Thoracic aorta (tissue), 2 donors: ENCODE data around the gene SIRPA. TPM values are rescaled to one million over a fixed set of nuclear protein-coding genes. Genes with fewer than 3 reads are reported as not detected.

Experiments
- ATAC-seq: fragments of 150-250 bp; one replicate; pipeline ENCODE4 v1.8.0; 2017; ENCODE audit warnings: low read depth; ENCODE audit not compliant: insufficient number of reproducible peaks, low FRiP score
- DNase-seq: peaks from one replicate; pipeline ENCODE4 v3.0.0-alpha.2; 2020; ENCODE audit warnings: low spot score
- H3K27ac ChIP-seq, 2 donors: fragments of 200-600 bp; sonication (generic); 1 replicate in 1 of 2; 2 replicates in 1 of 2; pipeline ENCODE4 v1.5.1; 2016; ENCODE audit warnings: mild to moderate bottlenecking in 2 of 2, moderate library complexity in 2 of 2
- H3K27me3 ChIP-seq: fragments of 200-600 bp; sonication (generic); replicated peaks from 2 replicates; pipeline ENCODE4 v1.6.0; 2016; ENCODE audit warnings: mild to moderate bottlenecking; ENCODE audit not compliant: insufficient read depth
- H3K36me3 ChIP-seq: fragments of 200-600 bp; sonication (generic); one replicate; pipeline ENCODE4 v1.5.1; 2016
- H3K4me1 ChIP-seq, 2 donors: fragments of 200-600 bp; sonication (generic); 1 replicate in 1 of 2; 2 replicates in 1 of 2; pipeline versions ENCODE4 v1.5.1 to v1.6.0; 2016; ENCODE audit warnings: low read depth in 2 of 2, mild to moderate bottlenecking in 1 of 2; ENCODE audit not compliant: control insufficient read depth in 1 of 2
- H3K4me3 ChIP-seq: fragments of 200-600 bp; sonication (generic); 2 replicates; pipeline ENCODE4 v1.5.1; 2016; ENCODE audit warnings: mild to moderate bottlenecking
- H3K9me3 ChIP-seq: fragments of 200-600 bp; sonication (generic); 2 replicates; pipeline ENCODE4 v1.5.1; 2016
- total RNA-seq, 2 donors: library from RNA; depleted of rRNA; stranded (reverse); fragments of >200 nt; gene quantifications; one replicate each; pipeline versions ENCODE4 v1.1.0 to v1.2.3, GENCODE V29; 2016
- TF ChIP-seq, protein P1 (sequence below): fragments of 200-600 bp; sonication (generic); IDR thresholded peaks from one replicate; pipeline ENCODE4 v1.5.1; 2019; ENCODE audit warnings: antibody characterized with exemption

SIRPA gene
- total RNA-seq, 2 donors from 2014 or later = 29.5 to 62.9 TPM

DNA sequence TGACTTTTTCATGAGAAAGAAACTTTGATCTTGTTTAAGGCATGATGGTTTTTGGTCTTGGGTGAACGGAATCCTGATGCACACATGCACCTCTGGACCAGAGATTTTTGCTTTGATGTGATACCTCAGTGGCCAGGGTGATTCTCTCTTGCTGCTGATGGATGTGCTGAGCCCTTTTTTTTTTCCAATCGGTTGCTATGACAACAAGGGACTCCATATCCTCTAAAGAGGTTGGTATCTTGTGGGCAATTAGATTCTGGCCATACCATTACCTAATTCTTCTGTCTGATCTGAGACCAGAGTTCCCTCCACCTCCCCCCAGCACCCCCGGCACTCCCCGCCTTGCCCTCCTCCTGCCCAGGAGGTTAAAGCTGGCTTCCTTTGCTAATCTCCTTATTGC is 73.8 kb downstream of the SIRPA start:
- Histone ChIP-seq H3K4me1 (peaks cover 3 to 8% of the 10 kb centered on the region in 2 donors), H3K4me3 (no peak overlapping the region), H3K27ac (no peak overlapping the region), H3K27me3 (no peaks in the 10 kb centered on the region), H3K9me3 (no peaks in the 10 kb centered on the region), H3K36me3 (no peaks in the 10 kb centered on the region)
- TF ChIP-seq, protein P1, sequence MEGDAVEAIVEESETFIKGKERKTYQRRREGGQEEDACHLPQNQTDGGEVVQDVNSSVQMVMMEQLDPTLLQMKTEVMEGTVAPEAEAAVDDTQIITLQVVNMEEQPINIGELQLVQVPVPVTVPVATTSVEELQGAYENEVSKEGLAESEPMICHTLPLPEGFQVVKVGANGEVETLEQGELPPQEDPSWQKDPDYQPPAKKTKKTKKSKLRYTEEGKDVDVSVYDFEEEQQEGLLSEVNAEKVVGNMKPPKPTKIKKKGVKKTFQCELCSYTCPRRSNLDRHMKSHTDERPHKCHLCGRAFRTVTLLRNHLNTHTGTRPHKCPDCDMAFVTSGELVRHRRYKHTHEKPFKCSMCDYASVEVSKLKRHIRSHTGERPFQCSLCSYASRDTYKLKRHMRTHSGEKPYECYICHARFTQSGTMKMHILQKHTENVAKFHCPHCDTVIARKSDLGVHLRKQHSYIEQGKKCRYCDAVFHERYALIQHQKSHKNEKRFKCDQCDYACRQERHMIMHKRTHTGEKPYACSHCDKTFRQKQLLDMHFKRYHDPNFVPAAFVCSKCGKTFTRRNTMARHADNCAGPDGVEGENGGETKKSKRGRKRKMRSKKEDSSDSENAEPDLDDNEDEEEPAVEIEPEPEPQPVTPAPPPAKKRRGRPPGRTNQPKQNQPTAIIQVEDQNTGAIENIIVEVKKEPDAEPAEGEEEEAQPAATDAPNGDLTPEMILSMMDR = no peak
- ATAC-seq = no peak
- no peak for DNase-seq

DNA sequence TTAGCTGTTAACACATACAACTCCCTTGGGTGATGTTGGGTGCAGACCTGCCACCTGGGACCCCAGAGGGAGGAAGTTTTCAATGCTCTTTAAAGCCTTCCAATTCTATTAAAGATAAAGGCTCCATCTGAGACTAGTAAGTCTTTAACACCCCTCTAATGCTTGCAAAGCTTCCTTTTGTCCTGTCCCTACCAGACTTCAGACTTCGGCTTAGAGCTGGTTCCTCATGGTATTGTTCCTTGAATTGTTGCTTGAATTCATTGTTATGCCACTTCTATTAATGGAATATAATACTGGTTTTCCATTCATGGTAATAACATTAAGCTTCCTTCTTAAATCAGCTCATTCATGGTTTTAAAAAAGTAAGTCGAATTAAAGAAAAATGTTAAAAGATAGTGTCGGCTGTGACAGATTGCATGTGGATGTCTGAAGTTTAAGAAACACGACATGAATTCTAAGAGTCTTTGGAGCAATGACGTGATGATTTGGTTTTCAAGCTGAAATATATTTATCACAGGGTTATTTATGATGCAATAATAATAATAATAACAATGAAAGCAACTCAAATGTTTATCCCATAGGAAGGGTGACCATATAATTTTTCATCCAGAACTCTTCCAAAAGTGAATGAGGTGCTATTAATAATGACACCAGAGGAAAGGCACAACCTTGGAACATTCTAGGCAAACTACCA is 76.8 kb downstream of the SIRPA start:
- Histone ChIP-seq H3K4me3 (no peak overlapping the region), H3K9me3 (no peaks in the 10 kb centered on the region), H3K27me3 (no peaks in the 10 kb centered on the region), H3K36me3 (no peaks in the 10 kb centered on the region), H3K4me1 (no peaks in the 10 kb centered on the region), H3K27ac (no peak overlapping the region)
- TF ChIP-seq, protein P1 = no peak
- ATAC-seq = no peak
- DNase-seq = no peak

DNA sequence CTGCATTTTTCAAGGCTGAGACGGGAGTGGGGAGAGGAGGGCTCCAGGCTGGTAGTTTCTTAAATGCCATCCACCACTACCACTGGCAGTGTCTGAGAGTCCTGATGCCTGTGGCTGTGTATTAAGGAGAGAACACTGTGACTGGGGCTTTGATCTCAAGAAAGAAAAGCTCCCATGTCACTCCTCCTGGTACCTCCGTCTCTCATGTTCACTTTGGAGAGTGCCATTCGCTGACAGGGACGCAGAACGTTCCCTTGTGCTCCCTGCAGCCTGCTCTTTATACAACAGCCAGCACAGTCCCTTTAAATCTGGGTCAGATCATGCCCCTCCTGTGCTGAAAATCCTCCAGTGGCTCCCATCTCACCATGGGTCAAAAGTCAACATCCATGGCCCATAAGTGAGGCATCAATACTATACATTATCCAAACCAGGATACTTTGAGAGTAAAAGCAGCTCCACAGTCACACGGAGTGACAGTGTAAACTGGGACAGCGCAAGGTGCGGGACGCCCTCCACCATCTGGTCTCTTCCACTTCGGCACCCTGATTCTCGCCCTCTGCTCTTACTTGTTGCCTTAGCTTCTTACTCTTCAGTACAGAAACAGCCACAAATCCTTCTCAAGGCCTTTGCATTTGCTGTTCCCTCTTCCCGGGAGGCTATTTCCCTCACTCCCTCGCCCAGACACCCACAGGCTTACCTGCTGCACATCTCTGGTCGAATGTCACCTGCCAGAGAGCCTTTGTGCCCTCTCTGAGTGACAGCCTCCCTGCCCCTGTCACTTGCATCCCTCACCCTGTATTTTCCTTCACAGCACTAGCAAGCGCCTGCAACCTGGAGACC is 78.6 kb downstream of the SIRPA start:
- DNase-seq = no peak
- no peak for ATAC-seq
- TF ChIP-seq, protein P1 = no peak
- H3K9me3 ChIP-seq = no peaks in the 10 kb centered on the region
- no peaks in the 10 kb centered on the region for H3K27me3 ChIP-seq
- H3K4me1 ChIP-seq = no peaks in the 10 kb centered on the region
- no peaks in the 10 kb centered on the region for H3K36me3 ChIP-seq
- H3K27ac ChIP-seq = no peak overlapping the region
- no peak overlapping the region for H3K4me3 ChIP-seq

DNA sequence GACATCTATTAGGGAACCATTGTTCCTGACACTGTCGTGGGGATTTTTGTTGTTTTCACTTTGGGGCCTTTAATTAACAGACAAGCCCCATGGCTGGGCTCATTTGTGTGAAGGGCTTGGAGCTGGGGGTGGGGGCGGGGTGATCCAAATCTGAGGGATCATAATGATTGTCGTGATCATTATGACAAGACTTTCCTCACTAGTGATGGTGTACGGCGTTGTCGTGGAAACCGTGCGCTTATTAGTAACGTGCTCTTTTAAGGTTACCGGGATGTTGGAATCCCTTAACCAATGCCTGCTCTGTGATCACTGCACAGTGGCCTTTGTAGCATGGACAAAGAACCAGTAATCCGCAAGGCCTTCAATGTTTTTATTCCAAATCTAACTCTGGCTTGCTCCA is 80.1 kb downstream of the SIRPA start:
- DNase-seq (no peak), ATAC-seq (no peak)
- H3K4me3 ChIP-seq = no peak overlapping the region
- H3K27me3 ChIP-seq = no peaks in the 10 kb centered on the region
- TF ChIP-seq, protein P1 = no peak
- H3K9me3 ChIP-seq = no peaks in the 10 kb centered on the region
- H3K27ac ChIP-seq = no peak overlapping the region
- H3K4me1 ChIP-seq = no peaks in the 10 kb centered on the region
- H3K36me3 ChIP-seq = no peaks in the 10 kb centered on the region

DNA sequence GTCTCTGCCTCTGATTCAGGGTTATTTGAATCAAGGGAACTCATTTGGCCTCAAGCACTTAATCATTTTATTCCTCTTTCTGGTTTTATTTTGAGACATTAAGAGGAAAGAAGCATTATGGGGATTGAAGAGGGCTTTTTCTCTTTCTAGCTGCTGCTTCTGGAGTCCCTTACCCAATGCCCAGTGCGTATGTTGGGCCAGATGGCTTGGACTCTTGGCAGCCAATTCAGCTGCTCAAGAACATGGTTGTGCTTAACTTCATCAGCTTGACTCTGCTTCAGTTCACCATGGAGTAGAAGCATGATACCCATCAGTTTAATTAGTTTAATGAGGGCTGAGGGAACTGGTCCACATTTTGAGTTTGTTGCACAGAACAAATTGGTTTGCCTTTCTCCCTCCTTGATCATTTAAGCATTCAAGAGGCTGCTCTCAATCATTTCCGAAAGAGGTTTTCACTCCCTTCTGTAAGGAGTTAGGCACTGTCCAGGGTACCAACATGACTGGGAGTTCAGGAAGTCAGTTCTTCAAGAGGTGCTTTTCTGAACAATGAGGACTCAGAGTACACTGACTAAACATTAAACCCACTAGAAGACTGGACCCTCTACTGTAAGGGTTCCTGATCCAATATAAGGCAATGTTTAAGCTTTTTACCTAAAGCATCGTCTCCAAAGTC is 84.0 kb downstream of the SIRPA start:
- ATAC-seq (no peak), DNase-seq (no peak)
- no peaks in the 10 kb centered on the region for H3K36me3 ChIP-seq
- H3K27me3 ChIP-seq = no peaks in the 10 kb centered on the region
- TF ChIP-seq, protein P1 = no peak
- H3K4me1 ChIP-seq = no peaks in the 10 kb centered on the region
- no peak overlapping the region for H3K4me3 ChIP-seq
- no peak overlapping the region for H3K27ac ChIP-seq
- no peaks in the 10 kb centered on the region for H3K9me3 ChIP-seq
